VCaP (cell line): Measurements from ENCODE around the gene SSBP3.

Source experiments
- H3K27ac ChIP-seq: fragments of 450-650 bp; 2 replicates; pipeline ENCODE4 v1.5.1; 2017
- CTCF ChIP-seq: fragments of 450-650 bp; conservative IDR thresholded peaks from 2 replicates; pipeline ENCODE4 v1.5.1; 2017; ENCODE audit warnings: mild to moderate bottlenecking, moderate library complexity

SSBP3 gene

DNA sequence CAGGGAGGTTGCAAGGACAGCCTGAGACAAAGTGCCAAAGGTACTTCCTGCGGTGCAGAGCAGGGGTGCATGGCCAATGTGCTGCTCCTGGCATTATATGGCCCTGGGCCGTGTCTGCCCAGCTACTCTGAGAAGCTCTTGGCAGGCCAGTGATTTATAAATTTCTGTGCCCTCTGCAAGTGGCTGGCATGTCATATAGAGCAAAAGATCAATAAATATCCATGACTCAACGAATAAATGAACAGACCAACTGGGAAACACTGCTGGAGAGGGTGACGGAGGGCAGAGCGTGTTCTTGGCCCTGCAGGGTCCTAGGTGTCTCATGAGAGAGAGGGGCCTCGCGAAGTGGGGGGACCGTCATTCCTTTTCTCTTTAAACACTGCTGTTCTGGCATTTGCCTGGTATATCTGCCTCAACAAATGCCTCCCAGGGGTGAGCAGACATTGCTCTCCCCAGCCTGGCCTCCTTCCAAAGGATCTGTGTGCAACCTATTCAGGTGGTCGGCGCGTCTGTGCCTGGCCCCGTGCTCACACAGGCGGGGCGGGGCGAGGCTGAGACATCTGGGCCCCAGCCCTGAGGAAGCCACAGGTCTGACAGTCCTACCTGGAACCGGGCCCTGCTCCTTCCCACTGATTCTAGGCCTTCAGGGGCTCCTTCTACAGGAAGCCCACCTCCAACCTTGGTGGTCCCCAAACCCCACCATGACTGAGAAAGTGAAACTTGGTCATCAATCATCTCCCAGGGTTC is 123.9 kb downstream of the SSBP3 start:
- no peak for TF ChIP-seq CTCF
- peak overlapping the region; percentile 15; the same call in 1 of the 2 replicates for H3K27ac ChIP-seq

- TF ChIP-seq CTCF, result no peak
- H3K27ac ChIP-seq, result peak overlapping the region; percentile 91
Observed at GRCh38 chr1:54280651-54281050, 125.5 kb downstream of the SSBP3 start.

- no peak for TF ChIP-seq CTCF
- H3K27ac ChIP-seq, result peak overlapping the region; percentile 91
Observed at GRCh38 chr1:54279457-54279856, 126.7 kb downstream of the SSBP3 start.

DNA sequence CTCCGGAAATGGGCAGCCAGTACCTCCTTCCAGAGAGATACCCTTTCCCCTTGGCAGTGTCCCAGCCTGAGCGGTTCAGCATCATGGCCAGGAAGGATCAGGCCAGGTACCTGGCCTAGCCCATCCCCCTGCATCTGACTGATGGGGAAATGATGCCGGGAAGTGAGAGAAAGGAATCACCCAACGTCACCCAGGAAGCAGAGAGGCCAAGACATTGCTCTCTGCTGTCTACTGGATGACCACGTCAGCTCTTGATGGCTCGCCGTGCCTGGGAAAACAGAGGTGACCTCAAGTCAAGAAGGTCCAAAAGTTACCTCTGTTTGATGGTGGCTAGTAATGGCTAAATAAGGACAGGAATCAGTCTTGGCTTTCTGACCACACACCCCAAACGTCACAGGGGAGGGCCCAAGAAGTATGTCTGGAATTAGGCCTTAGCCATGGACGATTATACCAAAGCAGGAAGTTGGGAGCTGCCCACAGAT is 127.2 kb downstream of the SSBP3 start:
- no peak for TF ChIP-seq CTCF
- peak overlapping the region; percentile 91 for H3K27ac ChIP-seq

DNA sequence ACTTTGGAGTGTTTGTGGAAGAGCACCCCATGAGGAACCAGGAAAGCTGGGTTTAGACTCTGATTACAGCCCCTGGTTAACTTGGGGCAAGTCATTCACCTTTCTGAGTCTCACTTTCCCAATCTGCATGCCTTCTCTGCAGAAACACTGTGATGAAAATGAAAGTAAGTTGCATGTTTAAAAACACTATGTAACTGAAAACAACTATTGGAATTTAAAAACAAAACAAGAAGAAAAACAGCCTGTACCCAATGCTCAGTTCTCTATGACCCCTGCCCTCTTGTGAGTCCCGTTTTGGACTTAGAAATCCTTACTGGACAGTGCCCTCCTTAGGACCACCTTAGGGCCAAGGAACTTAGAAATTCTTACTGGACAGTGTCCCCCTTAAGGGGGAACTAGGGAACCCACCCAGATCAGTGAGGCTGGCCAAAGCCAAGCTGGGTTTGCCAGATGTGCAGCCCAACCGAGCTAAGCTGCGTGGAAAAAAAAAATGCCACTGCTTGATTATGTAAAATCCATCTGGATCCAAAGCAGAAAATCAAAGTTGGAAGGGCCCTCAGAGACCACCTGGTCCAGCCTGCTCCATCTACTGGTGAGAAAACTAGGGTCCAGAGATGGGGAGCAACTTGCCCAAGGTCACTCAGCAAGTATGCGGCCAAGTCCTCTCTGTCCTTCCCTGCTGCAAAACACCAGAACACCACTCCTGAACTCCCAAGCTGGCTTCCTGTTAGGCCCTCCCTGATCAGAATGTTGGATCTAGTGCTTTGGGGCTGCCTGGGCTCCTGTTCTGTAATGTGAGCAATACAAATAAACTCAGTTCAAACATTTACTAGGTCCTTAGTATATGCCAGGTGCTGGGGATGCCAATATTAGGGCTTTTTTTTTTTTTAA is 128.5 kb downstream of the SSBP3 start:
- no peak for TF ChIP-seq CTCF
- H3K27ac ChIP-seq, result peak overlapping the region; percentile 91

- no peak for TF ChIP-seq CTCF
- H3K27ac ChIP-seq, result peak overlapping the region; percentile 91
Observed at GRCh38 chr1:54276617-54277450, 129.4 kb downstream of the SSBP3 start.
